NB4 (cell line): ENCODE results near the gene NIPBL.

Source experiments
- POLR2A ChIP-seq: IDR thresholded peaks from 2 replicates; pipeline ENCODE4 v1.6.1; 2011; ENCODE audit warnings: mild to moderate bottlenecking; ENCODE audit not compliant: insufficient read length; ENCODE audit errors: extremely low read depth
- TF ChIP-seq, protein P1 (sequence below): IDR thresholded peaks from one replicate; pipeline ENCODE4 v1.5.1; 2012; ENCODE audit warnings: low read depth, low read length

GRCh38 chr5:36908544-36909260 lies 32.1 kb downstream of the NIPBL start:
- TF ChIP-seq, protein P1, sequence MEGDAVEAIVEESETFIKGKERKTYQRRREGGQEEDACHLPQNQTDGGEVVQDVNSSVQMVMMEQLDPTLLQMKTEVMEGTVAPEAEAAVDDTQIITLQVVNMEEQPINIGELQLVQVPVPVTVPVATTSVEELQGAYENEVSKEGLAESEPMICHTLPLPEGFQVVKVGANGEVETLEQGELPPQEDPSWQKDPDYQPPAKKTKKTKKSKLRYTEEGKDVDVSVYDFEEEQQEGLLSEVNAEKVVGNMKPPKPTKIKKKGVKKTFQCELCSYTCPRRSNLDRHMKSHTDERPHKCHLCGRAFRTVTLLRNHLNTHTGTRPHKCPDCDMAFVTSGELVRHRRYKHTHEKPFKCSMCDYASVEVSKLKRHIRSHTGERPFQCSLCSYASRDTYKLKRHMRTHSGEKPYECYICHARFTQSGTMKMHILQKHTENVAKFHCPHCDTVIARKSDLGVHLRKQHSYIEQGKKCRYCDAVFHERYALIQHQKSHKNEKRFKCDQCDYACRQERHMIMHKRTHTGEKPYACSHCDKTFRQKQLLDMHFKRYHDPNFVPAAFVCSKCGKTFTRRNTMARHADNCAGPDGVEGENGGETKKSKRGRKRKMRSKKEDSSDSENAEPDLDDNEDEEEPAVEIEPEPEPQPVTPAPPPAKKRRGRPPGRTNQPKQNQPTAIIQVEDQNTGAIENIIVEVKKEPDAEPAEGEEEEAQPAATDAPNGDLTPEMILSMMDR: no peak
- no peak for TF ChIP-seq POLR2A
